Measurements from ENCODE around the gene EPAS1. TPM values are rescaled to one million over a fixed set of nuclear protein-coding genes. Genes with fewer than 3 reads are reported as not detected.

Gene EPAS1
- total RNA-seq, 1 experiment from 2014 or later: 77.3 TPM

DNA sequence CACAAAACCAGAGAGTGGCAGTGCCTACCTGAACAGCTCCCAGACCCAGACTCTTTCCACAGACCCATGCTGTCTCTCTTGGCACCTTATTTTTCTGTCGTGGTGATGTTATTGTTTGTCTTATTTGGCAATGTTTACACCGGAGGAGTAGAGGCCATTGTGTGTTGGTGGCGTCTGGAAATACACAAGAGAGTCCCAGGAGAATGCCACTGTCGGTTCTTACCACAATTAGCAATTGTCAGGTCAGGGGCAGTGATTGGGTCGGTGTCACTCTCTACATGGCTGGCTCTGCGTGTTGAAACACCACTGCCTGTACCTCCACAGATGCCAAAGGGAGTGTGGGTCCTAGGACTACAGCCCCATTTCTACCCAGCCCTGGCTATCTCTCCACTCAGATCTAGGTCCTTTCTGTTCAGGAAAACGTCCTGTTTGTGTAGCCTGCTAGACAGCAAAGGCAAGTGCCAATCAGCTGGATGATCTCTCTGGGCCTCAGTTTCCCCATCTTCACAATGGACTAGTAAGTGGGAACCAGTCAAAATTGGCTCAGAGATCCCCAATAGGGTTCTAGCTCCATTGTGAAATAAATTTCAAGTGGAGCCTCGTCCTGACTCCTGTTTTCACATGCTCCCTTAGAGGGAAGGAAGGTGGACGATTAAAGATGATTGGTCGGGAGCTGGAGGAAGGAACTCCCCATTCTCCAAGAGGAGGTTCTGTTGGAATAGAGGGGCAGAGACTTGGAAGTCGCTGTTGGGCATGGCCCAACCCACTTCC, 17.0 kb downstream of the EPAS1 start:
- H3K9me3 ChIP-seq: no peaks in the 10 kb centered on the region
- H3K4me1 Mint-ChIP-seq (ENCODE audit: low read depth, unreplicated experiment): peaks cover 40% of the 10 kb centered on the region
- H3K27me3 ChIP-seq (replicated peaks; ENCODE audit: control insufficient read depth, insufficient read depth, low read length): no peaks in the 10 kb centered on the region
- no TSS peak for BruUV-seq (replicated peaks)
- peaks cover 21% of the 10 kb centered on the region for H3K4me1 ChIP-seq
- H3K27me3 Mint-ChIP-seq (ENCODE audit: insufficient read depth, unreplicated experiment): no peaks in the 10 kb centered on the region
- ChIA-PET POLR2A (no interaction called here), CTCF (no interaction called here)
- no peak overlapping the region for H3K4me3 ChIP-seq (ENCODE audit: low read depth, low read length)
- H3K9me3 Mint-ChIP-seq (ENCODE audit: unreplicated experiment): no peaks in the 10 kb centered on the region
- no peaks in the 10 kb centered on the region for H3K36me3 Mint-ChIP-seq (ENCODE audit: insufficient read depth, unreplicated experiment)
- H3K4me3 Mint-ChIP-seq (ENCODE audit: unreplicated experiment): no peak overlapping the region
- intact Hi-C loops (cut with micrococcal nuclease; ENCODE audit: unreplicated experiment): no loop called here
- H3K27ac Mint-ChIP-seq (ENCODE audit: unreplicated experiment): peak overlapping the region; percentile 39
- no peak for DNase-seq
- no peak for TF ChIP-seq CTCF (IDR thresholded peaks at IDR 0.05; ENCODE audit: insufficient read depth in 1 of 2, low read depth in 1 of 2, low read length in 1 of 2, severe bottlenecking in 1 of 2, unreplicated experiment in 1 of 2)
- H3K36me3 ChIP-seq (ENCODE audit: control insufficient read depth, insufficient read depth, low read length): no peaks in the 10 kb centered on the region

GRCh38 chr2:46315103-46315890, 18.1 kb downstream of the EPAS1 start:
- Histone ChIP-seq H3K9me3 (no peaks in the 10 kb centered on the region), H3K4me3 (ENCODE audit: low read depth, low read length) (no peak overlapping the region), H3K27me3 (replicated peaks; ENCODE audit: control insufficient read depth, insufficient read depth, low read length) (no peaks in the 10 kb centered on the region), H3K4me1 (peaks cover 10% of the 10 kb centered on the region), H3K36me3 (ENCODE audit: control insufficient read depth, insufficient read depth, low read length) (no peaks in the 10 kb centered on the region)
- intact Hi-C loops (cut with micrococcal nuclease; ENCODE audit: unreplicated experiment): no loop called here
- ChIA-PET CTCF (no interaction called here), POLR2A (no interaction called here)
- Mint-ChIP-seq H3K27ac (ENCODE audit: unreplicated experiment) (no peak overlapping the region), H3K4me1 (ENCODE audit: low read depth, unreplicated experiment) (peaks cover 39% of the 10 kb centered on the region), H3K9me3 (ENCODE audit: unreplicated experiment) (no peaks in the 10 kb centered on the region), H3K27me3 (ENCODE audit: insufficient read depth, unreplicated experiment) (no peaks in the 10 kb centered on the region), H3K36me3 (ENCODE audit: insufficient read depth, unreplicated experiment) (no peaks in the 10 kb centered on the region), H3K4me3 (ENCODE audit: unreplicated experiment) (no peak overlapping the region)
- no peak for TF ChIP-seq CTCF (IDR thresholded peaks at IDR 0.05; ENCODE audit: insufficient read depth in 1 of 2, low read depth in 1 of 2, low read length in 1 of 2, severe bottlenecking in 1 of 2, unreplicated experiment in 1 of 2)
- DNase-seq: no peak
- BruUV-seq (replicated peaks): no TSS peak

- Mint-ChIP-seq H3K27me3 (ENCODE audit: insufficient read depth, unreplicated experiment) (no peaks in the 10 kb centered on the region), H3K4me1 (ENCODE audit: low read depth, unreplicated experiment) (peaks cover 23% of the 10 kb centered on the region), H3K27ac (ENCODE audit: unreplicated experiment) (no peak overlapping the region), H3K4me3 (ENCODE audit: unreplicated experiment) (no peak overlapping the region), H3K9me3 (ENCODE audit: unreplicated experiment) (no peaks in the 10 kb centered on the region), H3K36me3 (ENCODE audit: insufficient read depth, unreplicated experiment) (no peaks in the 10 kb centered on the region)
- Histone ChIP-seq H3K36me3 (ENCODE audit: control insufficient read depth, insufficient read depth, low read length) (no peaks in the 10 kb centered on the region), H3K4me3 (ENCODE audit: low read depth, low read length) (no peak overlapping the region), H3K9me3 (no peaks in the 10 kb centered on the region), H3K27me3 (replicated peaks; ENCODE audit: control insufficient read depth, insufficient read depth, low read length) (no peaks in the 10 kb centered on the region), H3K4me1 (no peaks in the 10 kb centered on the region; the same call in 1 of the 2 replicates)
- no peak for TF ChIP-seq CTCF (IDR thresholded peaks at IDR 0.05; ENCODE audit: insufficient read depth in 1 of 2, low read depth in 1 of 2, low read length in 1 of 2, severe bottlenecking in 1 of 2, unreplicated experiment in 1 of 2)
- ChIA-PET CTCF (no interaction called here), POLR2A (no interaction called here)
- no peak for DNase-seq
- BruUV-seq (replicated peaks): no TSS peak
- intact Hi-C loops (cut with micrococcal nuclease; ENCODE audit: unreplicated experiment): no loop called here
Observed at GRCh38 chr2:46317094-46317486, 19.9 kb downstream of the EPAS1 start.
